Body of pancreas (tissue), 4 donors: ENCODE measurements around the gene PRSS21.
A peak's percentile ranks its signal among the peaks of the same experiment; 100 is the strongest.

Source experiments
- POLR2A ChIP-seq, 3 donors: fragments of 450-650 bp; IDR thresholded peaks; one replicate each; pipeline ENCODE4 v1.6.1; 2016; ENCODE audit warnings: antibody characterized with exemption in 3 of 3, mild to moderate bottlenecking in 2 of 3
- TF ChIP-seq, protein P1 (sequence below), 7 experiments: fragments of 450-650 bp in 4 of 7; fragments of 200-600 bp in 3 of 7; sonication (generic) in 3 of 7; IDR thresholded peaks; one replicate each; pipeline ENCODE4 v1.5.1; 2016 to 2019; ENCODE audit warnings: antibody characterized with exemption in 7 of 7

DNA sequence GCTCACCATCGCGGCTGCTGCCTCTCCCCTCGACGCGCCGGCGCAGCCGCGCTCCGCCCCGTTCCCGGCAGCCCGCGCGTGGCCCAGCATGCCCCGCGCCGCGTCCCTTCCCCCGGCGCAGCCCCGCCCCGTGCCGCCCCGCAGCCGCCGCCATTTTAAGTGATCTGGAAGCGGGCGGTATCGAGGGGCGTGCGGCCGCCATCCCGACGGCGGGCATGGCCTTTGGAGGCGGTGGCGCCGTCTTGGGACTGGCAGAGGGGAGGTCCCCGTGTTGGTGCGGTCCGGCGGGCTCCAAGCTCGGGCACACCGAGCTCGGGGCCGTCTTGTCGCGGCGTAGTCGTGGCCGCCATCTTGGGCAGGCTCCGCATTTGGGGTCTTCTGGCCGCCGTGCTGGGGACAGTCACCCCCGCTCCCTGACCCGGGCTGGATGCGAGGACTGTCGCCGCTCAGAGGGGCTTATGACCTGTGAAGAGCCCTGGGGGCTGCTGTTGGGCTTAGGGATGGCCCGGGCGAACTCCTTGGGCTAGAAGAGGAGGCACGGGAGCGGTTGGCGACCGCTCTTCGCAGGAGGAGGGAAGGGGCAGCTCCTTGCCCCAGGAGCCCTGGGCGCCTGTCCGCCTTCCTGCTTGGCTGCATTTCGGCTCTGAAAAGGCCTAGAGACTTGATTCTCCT lies 39.7 kb upstream of the PRSS21 start, which contains the start of gene ELOB:
- TF ChIP-seq, protein P1, sequence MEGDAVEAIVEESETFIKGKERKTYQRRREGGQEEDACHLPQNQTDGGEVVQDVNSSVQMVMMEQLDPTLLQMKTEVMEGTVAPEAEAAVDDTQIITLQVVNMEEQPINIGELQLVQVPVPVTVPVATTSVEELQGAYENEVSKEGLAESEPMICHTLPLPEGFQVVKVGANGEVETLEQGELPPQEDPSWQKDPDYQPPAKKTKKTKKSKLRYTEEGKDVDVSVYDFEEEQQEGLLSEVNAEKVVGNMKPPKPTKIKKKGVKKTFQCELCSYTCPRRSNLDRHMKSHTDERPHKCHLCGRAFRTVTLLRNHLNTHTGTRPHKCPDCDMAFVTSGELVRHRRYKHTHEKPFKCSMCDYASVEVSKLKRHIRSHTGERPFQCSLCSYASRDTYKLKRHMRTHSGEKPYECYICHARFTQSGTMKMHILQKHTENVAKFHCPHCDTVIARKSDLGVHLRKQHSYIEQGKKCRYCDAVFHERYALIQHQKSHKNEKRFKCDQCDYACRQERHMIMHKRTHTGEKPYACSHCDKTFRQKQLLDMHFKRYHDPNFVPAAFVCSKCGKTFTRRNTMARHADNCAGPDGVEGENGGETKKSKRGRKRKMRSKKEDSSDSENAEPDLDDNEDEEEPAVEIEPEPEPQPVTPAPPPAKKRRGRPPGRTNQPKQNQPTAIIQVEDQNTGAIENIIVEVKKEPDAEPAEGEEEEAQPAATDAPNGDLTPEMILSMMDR (IDR thresholded peaks at IDR 0.05), result no peak
- peak; percentile 65 to 73 (median 70) for TF ChIP-seq POLR2A (IDR thresholded peaks at IDR 0.05)
